MM.1S (cell line): ENCODE measurements around the gene PLEKHH1.

ENCODE experiments used
- DNase-seq: peaks from one replicate; pipeline ENCODE4 v3.0.0-alpha.2; 2015
- H2AFZ ChIP-seq: fragments of 300-600 bp; sonication (generic); 2 replicates; pipeline ENCODE4 v1.6.0; 2016; ENCODE audit warnings: antibody characterized with exemption, low read length
- H3F3A ChIP-seq: fragments of 300-600 bp; sonication (generic); 2 replicates; pipeline ENCODE4 v1.6.1; 2016; ENCODE audit warnings: mild to moderate bottlenecking, antibody characterized with exemption, low read length, moderate library complexity, mixed read lengths; ENCODE audit not compliant: insufficient read depth
- H3K27ac ChIP-seq: fragments of 300-600 bp; sonication (generic); 2 replicates; pipeline ENCODE4 v1.5.1; 2016; ENCODE audit warnings: mild to moderate bottlenecking, low read length
- H3K27me3 ChIP-seq: fragments of 300-600 bp; sonication (generic); replicated peaks from 2 replicates; pipeline ENCODE4 v1.6.0; 2016; ENCODE audit warnings: low read length; ENCODE audit not compliant: insufficient read depth
- H3K36me3 ChIP-seq: fragments of 300-600 bp; sonication (generic); replicated peaks from 2 replicates; pipeline ENCODE4 v1.6.1; 2016; ENCODE audit warnings: mild to moderate bottlenecking, low read length, mixed read lengths; ENCODE audit not compliant: insufficient read depth
- H3K4me1 ChIP-seq: fragments of 300-600 bp; sonication (generic); 2 replicates; pipeline ENCODE4 v1.6.1; 2016; ENCODE audit warnings: low read length, mixed read lengths
- H3K4me2 ChIP-seq: fragments of 300-600 bp; sonication (generic); 2 replicates; pipeline ENCODE4 v1.6.0; 2016; ENCODE audit warnings: low read depth, low read length
- H3K4me3 ChIP-seq: fragments of 300-600 bp; sonication (generic); 2 replicates; pipeline ENCODE4 v1.5.1; 2016; ENCODE audit warnings: low read length, mixed read lengths
- H3K79me2 ChIP-seq: fragments of 300-600 bp; sonication (generic); 2 replicates; pipeline ENCODE4 v1.6.1; 2016; ENCODE audit warnings: mixed run types, low read length, mixed read lengths
- H3K9ac ChIP-seq: fragments of 300-600 bp; sonication (generic); 2 replicates; pipeline ENCODE4 v1.6.1; 2016; ENCODE audit warnings: low read length, mixed read lengths
- H3K9me2 ChIP-seq: fragments of 300-600 bp; sonication (generic); replicated peaks from 2 replicates; pipeline ENCODE4 v1.6.1; 2016; ENCODE audit warnings: mild to moderate bottlenecking, low read length, mixed read lengths; ENCODE audit not compliant: insufficient read depth
- H3K9me3 ChIP-seq: fragments of 300-600 bp; sonication (generic); replicated peaks from 2 replicates; pipeline ENCODE4 v1.6.1; 2016; ENCODE audit warnings: mild to moderate bottlenecking, low read length, mixed read lengths; ENCODE audit not compliant: insufficient read depth
- H4K20me1 ChIP-seq: fragments of 300-600 bp; sonication (generic); 2 replicates; pipeline ENCODE4 v1.6.1; 2016; ENCODE audit warnings: mild to moderate bottlenecking, low read length, moderate library complexity, mixed read lengths; ENCODE audit not compliant: insufficient read depth
- CTCF ChIP-seq: fragments of 300-600 bp; sonication (generic); IDR thresholded peaks from 2 replicates; pipeline ENCODE4 v1.5.1; 2016; ENCODE audit warnings: antibody characterized with exemption, low read length, mixed read lengths
- EZH2 ChIP-seq: fragments of 300-600 bp; sonication (generic); optimal IDR thresholded peaks from 2 replicates; pipeline ENCODE3; 2017; ENCODE audit warnings: low read depth, mild to moderate bottlenecking, antibody characterized with exemption, low read length, mixed read lengths
- EZH2phosphoT487 ChIP-seq: fragments of 300-600 bp; sonication (generic); IDR thresholded peaks from 2 replicates; pipeline ENCODE4 v1.6.1; 2018; ENCODE audit warnings: antibody characterized with exemption, low read length

The PLEKHH1 gene

GRCh38 chr14:67633451-67634147, 100.5 kb downstream of the PLEKHH1 start:
- Histone ChIP-seq H3K79me2 (no peaks in the 10 kb centered on the region), H3K4me2 (no peak overlapping the region), H4K20me1 (no peaks in the 10 kb centered on the region), H3K9me2 (no peaks in the 10 kb centered on the region), H3K27me3 (no peaks in the 10 kb centered on the region), H3K4me3 (no peak overlapping the region), H3K27ac (no peak overlapping the region), H3F3A (no peaks in the 10 kb centered on the region), H3K4me1 (no peaks in the 10 kb centered on the region), H3K9ac (no peak overlapping the region), H3K9me3 (no peaks in the 10 kb centered on the region), H2AFZ (no peak overlapping the region), H3K36me3 (no peaks in the 10 kb centered on the region)
- TF ChIP-seq EZH2: no peak
- no peak for TF ChIP-seq CTCF
- no peak for TF ChIP-seq EZH2phosphoT487
- DNase-seq: no peak

GRCh38 chr14:67636361-67636919, 103.3 kb downstream of the PLEKHH1 start:
- Histone ChIP-seq H3F3A (no peaks in the 10 kb centered on the region), H3K27me3 (no peaks in the 10 kb centered on the region), H3K36me3 (no peaks in the 10 kb centered on the region), H3K4me2 (no peak overlapping the region), H2AFZ (no peak overlapping the region), H3K9me3 (no peaks in the 10 kb centered on the region), H4K20me1 (no peaks in the 10 kb centered on the region), H3K79me2 (no peaks in the 10 kb centered on the region), H3K9ac (no peak overlapping the region), H3K4me1 (no peaks in the 10 kb centered on the region), H3K27ac (no peak overlapping the region), H3K9me2 (no peaks in the 10 kb centered on the region), H3K4me3 (no peak overlapping the region)
- no peak for DNase-seq
- TF ChIP-seq EZH2phosphoT487 (no peak), CTCF (no peak), EZH2 (no peak)

- H3K4me1 ChIP-seq: no peaks in the 10 kb centered on the region
- no peak overlapping the region for H2AFZ ChIP-seq
- H3K9me2 ChIP-seq: no peaks in the 10 kb centered on the region
- no peaks in the 10 kb centered on the region for H4K20me1 ChIP-seq
- H3K27ac ChIP-seq: no peak overlapping the region
- H3K27me3 ChIP-seq: no peaks in the 10 kb centered on the region
- no peaks in the 10 kb centered on the region for H3K9me3 ChIP-seq
- DNase-seq: no peak
- no peaks in the 10 kb centered on the region for H3K79me2 ChIP-seq
- H3K9ac ChIP-seq: no peak overlapping the region
- H3K4me3 ChIP-seq: no peak overlapping the region
- TF ChIP-seq EZH2phosphoT487 (no peak), EZH2 (no peak), CTCF (no peak)
- H3F3A ChIP-seq: no peaks in the 10 kb centered on the region
- H3K36me3 ChIP-seq: no peaks in the 10 kb centered on the region
- no peak overlapping the region for H3K4me2 ChIP-seq
These were observed 105.6 kb downstream of the PLEKHH1 start for GRCh38 chr14:67638642-67639041.
